H1 (cell line): ENCODE measurements around the gene PARP14. TPM values are rescaled to one million over a fixed set of nuclear protein-coding genes. Genes with fewer than 3 reads are reported as not detected.

Experiments
- HDAC2 ChIP-seq, 2 experiments: fragments of 300-600 bp in 1 of 2; sonication (generic) in 1 of 2; IDR thresholded peaks; 2 replicates each; pipeline ENCODE4 v1.6.1; 2011 to 2012; ENCODE audit warnings: low read depth in 2 of 2, low read length in 2 of 2, mild to moderate bottlenecking in 2 of 2, moderate library complexity in 2 of 2, borderline replicate concordance in 1 of 2, inconsistent platforms in 1 of 2
- POLR2A ChIP-seq, 2 experiments: IDR thresholded peaks; 1 replicate in 1 of 2; 2 replicates in 1 of 2; pipeline ENCODE4 v1.6.1; 2011; ENCODE audit warnings: low read depth in 2 of 2, low read length in 2 of 2, mild to moderate bottlenecking in 2 of 2; ENCODE audit errors: control extremely low read depth in 1 of 2
- SIX5 ChIP-seq: IDR thresholded peaks from 2 replicates; pipeline ENCODE4 v1.6.1; 2011; ENCODE audit warnings: mild to moderate bottlenecking, low read depth, low read length
- polyA plus RNA-seq, 7 experiments: library from polyadenylated mRNA; depleted of rRNA in 3 of 7; stranded (reverse) in 5 of 7; unstranded in 2 of 7; fragments of >200 nt in 5 of 7; fragments of 200-250 nt in 2 of 7; gene quantifications; 1 replicate in 5 of 7; 2 replicates in 1 of 7; 4 replicates in 1 of 7; pipeline versions ENCODE4 v1.2.1 to v1.2.3, GENCODE V29; 2011 to 2013; ENCODE audit warnings: missing spikeins in 2 of 7, mixed read lengths in 2 of 7
- total RNA-seq: library from RNA; stranded (reverse); fragmentation: NEBNext Ultra II Directional; extraction: Animal tissue kit (Norgen Biotek cat#: 25700); gene quantifications from 2 replicates; pipeline ENCODE4 v1.2.1, GENCODE V29; 2021

PARP14 gene
- total and polyA plus RNA-seq, 2 of the 8 experiments (the other 6 are each of a cell fraction or from before 2014, with no cell fraction given), result 12.6 to 17.6 TPM

DNA sequence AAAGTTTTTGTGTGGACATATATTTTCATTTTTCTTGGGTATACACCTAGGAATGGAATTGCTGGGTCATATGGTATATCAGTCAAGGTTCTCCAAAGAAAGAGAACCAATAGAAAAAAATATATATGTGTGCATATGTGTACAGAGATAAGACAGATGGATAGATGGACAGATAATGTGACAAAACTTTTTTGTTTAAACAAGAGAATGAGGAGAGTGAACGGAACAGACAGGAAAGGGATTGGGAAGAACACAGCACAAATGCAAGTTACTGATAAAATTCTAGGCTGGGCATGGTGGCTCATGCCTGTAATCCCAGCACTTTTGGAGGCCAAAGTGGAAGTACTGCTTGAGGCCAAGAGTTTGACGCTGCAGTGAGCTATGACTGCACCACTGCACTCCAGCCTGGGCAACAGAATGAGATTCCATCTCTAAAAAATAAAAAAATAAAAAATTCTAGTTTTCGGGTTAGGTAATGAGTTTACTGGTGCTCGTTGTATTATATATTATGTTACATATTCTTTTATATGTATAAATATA lies 63.0 kb downstream of the PARP14 start (continued):
- TF ChIP-seq HDAC2 (IDR thresholded peaks at IDR 0.05; ENCODE audit: borderline replicate concordance in 1 of 2, low read depth in 2 of 2, low read length in 2 of 2) (no peak), SIX5 (no peak), POLR2A (IDR thresholded peaks at IDR 0.05; ENCODE audit: control extremely low read depth in 1 of 2, low read depth in 2 of 2, low read length in 2 of 2) (no peak)
